ENCODE results near the gene COL4A6. TPM values are rescaled to one million over a fixed set of nuclear protein-coding genes. Genes with fewer than 3 reads are reported as not detected.

The COL4A6 gene
- total and polyA plus RNA-seq, 4 donors = under 0.01 to 0.09 (median 0.07) TPM; not detected in 1

GRCh38 chrX:108310506-108310905, 127.7 kb downstream of the COL4A6 start:
- H3K4me3 ChIP-seq (ENCODE audit: low read depth in 1 of 3, low read length in 3 of 3) = no peak overlapping the region
- WGBS = 90% methylated on average over 1 of the region's 1 CpG
- H3K27me3 ChIP-seq (ENCODE audit: control insufficient read depth in 4 of 4, insufficient read depth in 4 of 4, low read length in 3 of 4) = no peaks in the 10 kb centered on the region
- H3K4me1 ChIP-seq (ENCODE audit: control insufficient read depth in 4 of 4, insufficient read depth in 4 of 4, low read length in 3 of 4) = peaks cover 0 to 14% (median 7%) of the 10 kb centered on the region in 4 donors
- H3K9ac ChIP-seq (ENCODE audit: low read depth in 1 of 2, low read length in 2 of 2) = no peak overlapping the region
- no peaks in the 10 kb centered on the region for H3K9me3 ChIP-seq (ENCODE audit: control insufficient read depth in 4 of 4, low read length in 3 of 4)
- no peak for DNase-seq (ENCODE audit: low spot score)
- H3K36me3 ChIP-seq (ENCODE audit: control insufficient read depth in 4 of 4, insufficient read depth in 3 of 4, low read depth in 1 of 4, low read length in 3 of 4) = no peaks in the 10 kb centered on the region
- TF ChIP-seq GABPA (IDR thresholded peaks at IDR 0.05 in 1 of 2, conservative IDR thresholded peaks at IDR 0.05 in 1 of 2) = no peak
- no peak for TF ChIP-seq NR2F2 (IDR thresholded peaks at IDR 0.05)
- no peak for TF ChIP-seq YY1 (IDR thresholded peaks at IDR 0.05)
- no peak for TF ChIP-seq EGR1 (IDR thresholded peaks at IDR 0.05; ENCODE audit: low read depth in 2 of 2)
- TF ChIP-seq MAX (IDR thresholded peaks at IDR 0.05) = no peak
- TF ChIP-seq, protein P1, sequence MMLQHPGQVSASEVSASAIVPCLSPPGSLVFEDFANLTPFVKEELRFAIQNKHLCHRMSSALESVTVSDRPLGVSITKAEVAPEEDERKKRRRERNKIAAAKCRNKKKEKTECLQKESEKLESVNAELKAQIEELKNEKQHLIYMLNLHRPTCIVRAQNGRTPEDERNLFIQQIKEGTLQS (IDR thresholded peaks at IDR 0.05) = no peak
- TF ChIP-seq RAD21 (IDR thresholded peaks at IDR 0.05) = no peak
- TF ChIP-seq FOXA2 (IDR thresholded peaks at IDR 0.05) = no peak
- TF ChIP-seq TAF1 (conservative IDR thresholded peaks at IDR 0.05) = no peak
- TF ChIP-seq HNF4G (IDR thresholded peaks at IDR 0.05) = no peak
- H3K27ac ChIP-seq (ENCODE audit: low read depth in 1 of 2, low read length in 2 of 2) = no peak overlapping the region

- no peak for DNase-seq (ENCODE audit: low spot score)
- Histone ChIP-seq H3K27ac (ENCODE audit: low read depth in 1 of 2, low read length in 2 of 2) (no peak overlapping the region), H3K9ac (ENCODE audit: low read depth in 1 of 2, low read length in 2 of 2) (no peak overlapping the region), H3K4me1 (ENCODE audit: control insufficient read depth in 4 of 4, insufficient read depth in 4 of 4, low read length in 3 of 4) (peaks cover 0 to 14% (median 7%) of the 10 kb centered on the region in 4 donors), H3K36me3 (ENCODE audit: control insufficient read depth in 4 of 4, insufficient read depth in 3 of 4, low read depth in 1 of 4, low read length in 3 of 4) (no peaks in the 10 kb centered on the region), H3K4me3 (ENCODE audit: low read depth in 1 of 3, low read length in 3 of 3) (no peak overlapping the region), H3K27me3 (ENCODE audit: control insufficient read depth in 4 of 4, insufficient read depth in 4 of 4, low read length in 3 of 4) (no peaks in the 10 kb centered on the region), H3K9me3 (ENCODE audit: control insufficient read depth in 4 of 4, low read length in 3 of 4) (no peaks in the 10 kb centered on the region)
- TF ChIP-seq REST (IDR thresholded peaks at IDR 0.05) = no peak
- WGBS = 88% methylated on average over 4 of the region's 4 CpGs
Measured at GRCh38 chrX:108309144-108309543, 129.1 kb downstream of the COL4A6 start.

DNA sequence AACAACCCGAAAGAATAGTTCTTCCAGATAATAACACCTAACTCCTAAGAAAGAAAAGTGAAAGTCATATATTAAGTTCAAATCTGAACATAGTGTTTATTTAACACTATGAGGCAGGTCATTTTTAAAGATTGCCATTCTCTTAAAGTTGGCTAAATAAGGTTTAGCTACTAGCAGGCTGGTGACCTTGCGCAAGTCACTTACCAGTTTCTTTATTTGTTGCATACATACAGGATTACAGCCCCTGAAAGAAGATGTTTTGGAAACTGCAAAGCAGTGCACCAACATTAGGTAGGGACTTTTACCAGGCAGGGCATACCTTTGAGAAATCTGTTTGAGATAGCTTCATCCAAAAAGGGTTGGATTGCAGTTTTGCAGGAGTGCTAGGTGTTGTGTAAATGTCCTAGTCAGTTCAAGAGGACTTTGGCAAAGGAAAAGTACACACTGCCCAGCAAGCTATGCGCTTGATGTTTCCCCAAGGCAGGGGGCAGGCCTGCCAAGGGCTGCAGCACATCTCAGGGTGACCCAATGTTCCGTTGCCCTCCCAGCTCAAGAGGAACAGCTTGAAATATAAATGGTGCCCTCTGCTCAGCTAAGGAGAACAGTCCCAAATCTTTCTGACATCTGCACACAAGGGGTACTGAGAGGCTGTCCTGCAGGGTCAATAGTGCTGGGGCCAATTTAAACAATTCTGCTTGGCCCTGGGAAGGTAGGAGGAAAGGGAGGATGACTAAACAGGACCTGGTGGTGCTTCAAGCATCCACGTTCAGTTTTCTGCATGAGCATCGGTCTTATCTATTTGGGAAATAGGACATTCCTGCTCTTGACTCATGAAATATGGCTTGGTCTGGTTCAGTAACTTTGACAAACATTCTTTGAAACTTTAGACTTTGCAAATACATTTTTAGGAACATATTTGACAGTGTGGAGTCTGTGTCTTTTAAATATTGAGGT, 130.8 kb downstream of the COL4A6 start:
- Histone ChIP-seq H3K27me3 (ENCODE audit: control insufficient read depth in 4 of 4, insufficient read depth in 4 of 4, low read length in 3 of 4) (no peaks in the 10 kb centered on the region), H3K4me1 (ENCODE audit: control insufficient read depth in 4 of 4, insufficient read depth in 4 of 4, low read length in 3 of 4) (peaks cover 0 to 14% (median 7%) of the 10 kb centered on the region in 4 donors), H3K36me3 (ENCODE audit: control insufficient read depth in 4 of 4, insufficient read depth in 3 of 4, low read depth in 1 of 4, low read length in 3 of 4) (no peaks in the 10 kb centered on the region), H3K9me3 (ENCODE audit: control insufficient read depth in 4 of 4, low read length in 3 of 4) (no peaks in the 10 kb centered on the region), H3K27ac (ENCODE audit: low read depth in 1 of 2, low read length in 2 of 2) (no peak overlapping the region), H3K9ac (ENCODE audit: low read depth in 1 of 2, low read length in 2 of 2) (no peak overlapping the region), H3K4me3 (ENCODE audit: low read depth in 1 of 3, low read length in 3 of 3) (no peak overlapping the region)
- WGBS = 41% methylated on average over 6 of the region's 6 CpGs
- no peak for DNase-seq (ENCODE audit: low spot score)
- TF ChIP-seq FOXA2 (IDR thresholded peaks at IDR 0.05) = peak; percentile 74
- TF ChIP-seq RAD21 (IDR thresholded peaks at IDR 0.05) = peak; percentile 54 to 55
- TF ChIP-seq SP1 (IDR thresholded peaks at IDR 0.05) = peak; percentile 74
- TF ChIP-seq RXRA (IDR thresholded peaks at IDR 0.05) = peak; percentile 54 to 75
- peak in 1 of 2 donors; percentile 84 for TF ChIP-seq JUND (IDR thresholded peaks at IDR 0.05)
- peak; percentile 56 for TF ChIP-seq MAX (IDR thresholded peaks at IDR 0.05)
- TF ChIP-seq, protein P1 (IDR thresholded peaks at IDR 0.05) = no peak
- no peak for TF ChIP-seq CTCF (IDR thresholded peaks at IDR 0.05; ENCODE audit: low read depth, low read length, missing input control)
- TF ChIP-seq ZBTB33 (IDR thresholded peaks at IDR 0.05) = peak; percentile 71
- peak in 1 of 2 donors; percentile 45 for TF ChIP-seq EGR1 (IDR thresholded peaks at IDR 0.05; ENCODE audit: low read depth in 2 of 2)
- TF ChIP-seq YY1 (IDR thresholded peaks at IDR 0.05) = peak; percentile 64
- TF ChIP-seq FOXA1 (IDR thresholded peaks at IDR 0.05) = peak; percentile 65
- TF ChIP-seq NR2F2 (IDR thresholded peaks at IDR 0.05) = no peak
- peak; percentile 21 for TF ChIP-seq HNF4G (IDR thresholded peaks at IDR 0.05)
- TF ChIP-seq GABPA (IDR thresholded peaks at IDR 0.05 in 1 of 2, conservative IDR thresholded peaks at IDR 0.05 in 1 of 2) = no peak
